Measurements from ENCODE around the gene PPFIA2.
"Not testable (repeated sequence)": the region's sequence is repeated elsewhere in the genome, so short reads cannot be mapped to it uniquely, and the experiment has no call there.

The PPFIA2 gene

GRCh38 chr12:81255456-81255855 lies 503.7 kb downstream of the PPFIA2 start:
- DNase-seq: no peak

- DNase-seq: no peak
These were observed 505.8 kb downstream of the PPFIA2 start for GRCh38 chr12:81253360-81253759.

- no peak for DNase-seq
These were observed 506.9 kb downstream of the PPFIA2 start for GRCh38 chr12:81252228-81252627.

- no peak for DNase-seq
These were observed 509.2 kb downstream of the PPFIA2 start for GRCh38 chr12:81249976-81250375.

GRCh38 chr12:81245907-81246570 lies 513.1 kb downstream of the PPFIA2 start:
- no peak for DNase-seq

GRCh38 chr12:81245458-81245857 lies 513.7 kb downstream of the PPFIA2 start:
- DNase-seq: no peak

- no peak for DNase-seq
These were observed 527.4 kb downstream of the PPFIA2 start for GRCh38 chr12:81231574-81232368.

GRCh38 chr12:81229759-81230158 lies 529.4 kb downstream of the PPFIA2 start:
- no peak for DNase-seq

- no peak for DNase-seq
These were observed 534.5 kb downstream of the PPFIA2 start for GRCh38 chr12:81224626-81225025.

- no peak for DNase-seq
These were observed 536.1 kb downstream of the PPFIA2 start for GRCh38 chr12:81222846-81223592.

- DNase-seq: no peak
These were observed 537.5 kb downstream of the PPFIA2 start for GRCh38 chr12:81221681-81222080.

GRCh38 chr12:81216739-81217138 lies 542.4 kb downstream of the PPFIA2 start:
- no peak for DNase-seq

- DNase-seq: no peak
These were observed 546.0 kb downstream of the PPFIA2 start for GRCh38 chr12:81212996-81213696.

- DNase-seq: no peak
These were observed 547.8 kb downstream of the PPFIA2 start for GRCh38 chr12:81211306-81211705.

- not testable (repeated sequence) for DNase-seq
These were observed 549.4 kb downstream of the PPFIA2 start for GRCh38 chr12:81209772-81210225.

- DNase-seq: no peak
These were observed 550.1 kb downstream of the PPFIA2 start for GRCh38 chr12:81209012-81209411.

- DNase-seq: no peak
These were observed 550.8 kb downstream of the PPFIA2 start for GRCh38 chr12:81208187-81208911.

Data from NCI-H526 (cell line).